HL-60 (cell line): ENCODE results near the gene ST6GALNAC4.

Source experiments
- GABPA ChIP-seq: IDR thresholded peaks from 2 replicates; pipeline ENCODE4 v1.6.1; 2012; ENCODE audit warnings: low read depth
- POLR2AphosphoS5 ChIP-seq: IDR thresholded peaks from 2 replicates; pipeline ENCODE4 v1.6.1; 2012; ENCODE audit warnings: low read depth
- TF ChIP-seq, protein P1 (sequence below): IDR thresholded peaks from one replicate; pipeline ENCODE4 v1.5.1; 2011; ENCODE audit warnings: low read length, control low read depth, inconsistent platforms; ENCODE audit not compliant: insufficient read depth

DNA sequence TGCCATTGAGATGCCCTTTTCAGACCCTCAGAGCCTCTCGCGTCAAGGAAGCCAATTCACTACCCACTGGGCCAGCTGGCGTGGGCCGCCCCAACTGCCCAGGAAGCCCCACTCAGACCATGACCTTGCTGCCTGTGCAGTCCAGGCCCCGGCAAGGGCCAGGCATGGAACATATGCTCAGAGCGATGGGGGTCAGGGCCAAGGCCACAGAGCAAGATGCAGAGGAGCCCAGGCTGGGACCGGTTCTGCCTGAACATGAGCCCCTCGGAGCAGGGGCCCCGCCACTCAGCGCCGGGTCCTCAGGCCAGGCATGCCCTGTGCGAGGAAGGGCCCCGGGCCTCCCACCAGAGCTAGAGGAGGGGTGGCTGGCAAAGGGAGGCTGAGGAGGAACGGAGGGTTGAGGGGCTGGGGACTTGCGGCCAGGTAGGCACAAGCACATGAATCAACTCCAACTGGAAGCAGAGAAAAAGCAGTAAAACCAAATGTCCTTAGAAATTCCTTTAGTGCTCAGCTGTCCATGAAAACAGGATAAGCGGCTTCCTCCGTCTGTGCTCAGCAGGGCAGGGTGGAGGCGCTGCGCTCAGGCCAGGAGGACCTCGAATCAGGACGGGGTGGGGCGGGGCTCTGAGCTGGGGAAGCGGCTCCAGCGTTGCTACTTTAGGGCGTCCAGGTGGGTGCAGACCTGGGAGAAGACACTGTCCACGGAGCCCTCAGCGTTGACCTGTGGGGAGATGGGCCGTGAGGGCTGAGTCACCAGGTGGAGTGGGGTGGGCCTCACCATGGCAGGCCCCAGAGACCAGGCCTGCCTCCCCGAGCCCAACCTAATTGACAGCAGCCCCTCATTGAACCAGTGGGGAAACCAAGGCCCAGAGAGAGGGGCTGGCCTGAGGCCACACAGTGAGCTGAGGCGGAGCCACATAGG, 49.2 kb downstream of the ST6GALNAC4 start:
- TF ChIP-seq, protein P1, sequence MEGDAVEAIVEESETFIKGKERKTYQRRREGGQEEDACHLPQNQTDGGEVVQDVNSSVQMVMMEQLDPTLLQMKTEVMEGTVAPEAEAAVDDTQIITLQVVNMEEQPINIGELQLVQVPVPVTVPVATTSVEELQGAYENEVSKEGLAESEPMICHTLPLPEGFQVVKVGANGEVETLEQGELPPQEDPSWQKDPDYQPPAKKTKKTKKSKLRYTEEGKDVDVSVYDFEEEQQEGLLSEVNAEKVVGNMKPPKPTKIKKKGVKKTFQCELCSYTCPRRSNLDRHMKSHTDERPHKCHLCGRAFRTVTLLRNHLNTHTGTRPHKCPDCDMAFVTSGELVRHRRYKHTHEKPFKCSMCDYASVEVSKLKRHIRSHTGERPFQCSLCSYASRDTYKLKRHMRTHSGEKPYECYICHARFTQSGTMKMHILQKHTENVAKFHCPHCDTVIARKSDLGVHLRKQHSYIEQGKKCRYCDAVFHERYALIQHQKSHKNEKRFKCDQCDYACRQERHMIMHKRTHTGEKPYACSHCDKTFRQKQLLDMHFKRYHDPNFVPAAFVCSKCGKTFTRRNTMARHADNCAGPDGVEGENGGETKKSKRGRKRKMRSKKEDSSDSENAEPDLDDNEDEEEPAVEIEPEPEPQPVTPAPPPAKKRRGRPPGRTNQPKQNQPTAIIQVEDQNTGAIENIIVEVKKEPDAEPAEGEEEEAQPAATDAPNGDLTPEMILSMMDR, result no peak
- TF ChIP-seq GABPA, result no peak
- no peak for TF ChIP-seq POLR2AphosphoS5
